ENCODE measurements around the gene NAB1. TPM values are rescaled to one million over a fixed set of nuclear protein-coding genes. Genes with fewer than 3 reads are reported as not detected.

The NAB1 gene
- total and polyA plus RNA-seq, 8 donors = 7.2 to 23.4 (median 10.5) TPM

- FAIRE-seq (no peak), ATAC-seq (peak in 1 of 4 donors; percentile 32)
- H3K27me3 ChIP-seq = no peaks in the 10 kb centered on the region
These were observed 29.7 kb downstream of the NAB1 start for GRCh38 chr2:190678444-190679162.

GRCh38 chr2:190679391-190679790, 30.5 kb downstream of the NAB1 start:
- no peak for DNase-seq
- FAIRE-seq = no peak
- Histone ChIP-seq H3K27me3 (no peaks in the 10 kb centered on the region), H3K4me1 (peaks cover 0 to 7% (median 0%) of the 10 kb centered on the region in 3 donors), H3K36me3 (no peaks in the 10 kb centered on the region), H3K9me3 (no peaks in the 10 kb centered on the region), H3K4me3 (no peak overlapping the region), H3K27ac (no peak overlapping the region)
- intact Hi-C loops (cut with DNase I) = no loop called here
- no peak for TF ChIP-seq CTCF (IDR thresholded peaks at IDR 0.05)
- ATAC-seq = no peak
- WGBS, 2 donors = 43 to 60% methylated on average over 1 of the region's 1 CpG

More at GRCh38 chr2:190678444-190679162, 29.7 kb downstream of the NAB1 start:
- Histone ChIP-seq H3K4me3 (no peak overlapping the region), H3K4me1 (peaks cover 0 to 2% (median 0%) of the 10 kb centered on the region in 3 donors), H3K36me3 (no peaks in the 10 kb centered on the region), H3K9me3 (no peaks in the 10 kb centered on the region), H3K27ac (no peak overlapping the region)
- WGBS, 2 donors = 70 to 72% methylated on average over 6 of the region's 6 CpGs
- intact Hi-C loops (cut with DNase I) = no loop called here
- no peak for TF ChIP-seq CTCF (IDR thresholded peaks at IDR 0.05)
- DNase-seq = no peak

GRCh38 chr2:190679813-190680591, 31.1 kb downstream of the NAB1 start:
- peak; percentile 72 to 94 (median 84) for ATAC-seq
- H3K4me3 ChIP-seq = no peak overlapping the region
- no peaks in the 10 kb centered on the region for H3K36me3 ChIP-seq
- intact Hi-C loops (cut with DNase I) = no loop called here
- no peaks in the 10 kb centered on the region for H3K27me3 ChIP-seq
- 85 to 86% methylated on average over 12 of the region's 12 CpGs for WGBS, 2 donors
- DNase-seq = peak; percentile 3 to 67 (median 38)
- peak in 2 of 4 donors; percentile 26 to 27 for TF ChIP-seq CTCF (IDR thresholded peaks at IDR 0.05)
- H3K9me3 ChIP-seq = no peaks in the 10 kb centered on the region
- H3K4me1 ChIP-seq = peaks cover 0 to 7% (median 0%) of the 10 kb centered on the region in 3 donors
- FAIRE-seq = no peak
- no peak overlapping the region for H3K27ac ChIP-seq

GRCh38 chr2:190682168-190682567, 33.3 kb downstream of the NAB1 start:
- WGBS, 2 donors = 87 to 89% methylated on average over 5 of the region's 5 CpGs
- H3K27me3 ChIP-seq = no peaks in the 10 kb centered on the region
- no peak overlapping the region for H3K4me3 ChIP-seq
- DNase-seq (no peak), FAIRE-seq (no peak), ATAC-seq (no peak)
- H3K36me3 ChIP-seq = no peaks in the 10 kb centered on the region
- peaks cover 0 to 7% (median 0%) of the 10 kb centered on the region in 3 donors for H3K4me1 ChIP-seq
- no peak for TF ChIP-seq CTCF (IDR thresholded peaks at IDR 0.05)
- no peak overlapping the region for H3K27ac ChIP-seq
- intact Hi-C loops (cut with DNase I) = no loop called here
- no peaks in the 10 kb centered on the region for H3K9me3 ChIP-seq
